Keratinocyte (primary cell): ENCODE measurements around the gene CTRB1. TPM values are rescaled to one million over a fixed set of nuclear protein-coding genes. Genes with fewer than 3 reads are reported as not detected.

Source experiments
- DNase-seq: peaks from one replicate; pipeline ENCODE4 v3.0.0-alpha.2; 2011; ENCODE audit warnings: low read depth, missing footprints, low spot score
- FAIRE-seq: peaks from 2 replicates; lab custom pipeline; 2011; peaks lifted over from hg19 to GRCh38; lab: Jason Lieb, UNC
- H2AFZ ChIP-seq: 2 replicates; pipeline ENCODE4 v1.6.0; 2012; ENCODE audit warnings: low read length, control low read depth, inconsistent platforms; ENCODE audit not compliant: control insufficient read depth
- H3K27ac ChIP-seq: 2 replicates; pipeline ENCODE4 v1.5.1; 2011; ENCODE audit warnings: low read length; ENCODE audit not compliant: control insufficient read depth, insufficient read depth
- H3K27me3 ChIP-seq: 3 replicates; pipeline ENCODE4 v1.6.0; 2011; ENCODE audit warnings: low read length; ENCODE audit not compliant: control insufficient read depth, insufficient read depth; ENCODE audit errors: extremely low read depth
- H3K36me3 ChIP-seq, 2 experiments: 2 replicates in 1 of 2; 3 replicates in 1 of 2; pipeline ENCODE4 v1.5.1; 2011; ENCODE audit warnings: low read length in 2 of 2, mild to moderate bottlenecking in 1 of 2; ENCODE audit not compliant: control insufficient read depth in 2 of 2, insufficient read depth in 2 of 2; ENCODE audit errors: extremely low read depth in 1 of 2
- H3K4me1 ChIP-seq: 3 replicates; pipeline ENCODE4 v1.5.1; 2011; ENCODE audit warnings: low read length; ENCODE audit not compliant: control insufficient read depth, insufficient read depth; ENCODE audit errors: extremely low read depth
- H3K4me2 ChIP-seq: 3 replicates; pipeline ENCODE4 v1.6.0; 2011; ENCODE audit warnings: low read depth, low read length; ENCODE audit not compliant: control insufficient read depth, insufficient read depth; ENCODE audit errors: extremely low read depth
- H3K4me3 ChIP-seq, 3 experiments: fragments of 200-600 bp in 1 of 3; sonication (generic) in 1 of 3; 2 replicates in 2 of 3; 3 replicates in 1 of 3; pipeline ENCODE4 v1.5.1; 2011 to 2016; ENCODE audit warnings: low read length in 3 of 3, mild to moderate bottlenecking in 3 of 3, control low read depth in 2 of 3, inconsistent platforms in 1 of 3, low read depth in 1 of 3, mixed read lengths in 1 of 3, mixed run types in 1 of 3, moderate library complexity in 1 of 3; ENCODE audit not compliant: control insufficient read depth in 2 of 3, insufficient read depth in 2 of 3; ENCODE audit errors: extremely low read depth in 1 of 3
- H3K79me2 ChIP-seq: 2 replicates; pipeline ENCODE4 v1.6.0; 2012; ENCODE audit warnings: low read length; ENCODE audit not compliant: control insufficient read depth, insufficient read depth
- H3K9ac ChIP-seq: 3 replicates; pipeline ENCODE4 v1.6.0; 2011; ENCODE audit warnings: low read length; ENCODE audit not compliant: control insufficient read depth, insufficient read depth; ENCODE audit errors: extremely low read depth
- H3K9me1 ChIP-seq: 3 replicates; pipeline ENCODE4 v1.6.0; 2011; ENCODE audit warnings: low read length; ENCODE audit not compliant: control insufficient read depth, insufficient read depth; ENCODE audit errors: extremely low read depth
- H3K9me3 ChIP-seq: 2 replicates; pipeline ENCODE4 v1.5.1; 2012; ENCODE audit warnings: low read depth, low read length; ENCODE audit not compliant: control insufficient read depth
- H4K20me1 ChIP-seq: 3 replicates; pipeline ENCODE4 v1.6.0; 2011; ENCODE audit warnings: low read length; ENCODE audit not compliant: control insufficient read depth, insufficient read depth; ENCODE audit errors: extremely low read depth
- EZH2 ChIP-seq: IDR thresholded peaks from one replicate; pipeline ENCODE4 v1.6.1; 2012; ENCODE audit warnings: inconsistent platforms, mild to moderate bottlenecking, low read length, moderate library complexity
- dilution Hi-C: fragments of 300-500 bp; cut with MboI; formaldehyde crosslinking; loops from one replicate; pipeline ENCODE4 v1.7.0; 2020; ENCODE audit warnings: low sequenced_read_pairs; ENCODE audit not compliant: extremely low pct_ligation_motif_present
- polyA plus RNA-seq, 5 experiments: library from polyadenylated mRNA; depleted of rRNA in 3 of 5; stranded (reverse) in 3 of 5; stranded (forward) in 1 of 5; unstranded in 1 of 5; fragments of >200 nt; gene quantifications; 1 replicate in 1 of 5; 2 replicates in 3 of 5; 3 replicates in 1 of 5; pipeline versions ENCODE4 v1.2.1 to v1.2.3, GENCODE V29; 2011 to 2012; ENCODE audit warnings: missing spikeins in 2 of 5, low read depth in 1 of 5, low replicate concordance in 1 of 5
- TF ChIP-seq, protein P1 (sequence below), 3 experiments: IDR thresholded peaks in 1 of 3; conservative IDR thresholded peaks in 1 of 3; optimal IDR thresholded peaks in 1 of 3; 2 replicates in 2 of 3; 3 replicates in 1 of 3; pipeline versions ENCODE3 to v1.5.1; 2011; ENCODE audit warnings: low read length in 3 of 3, mild to moderate bottlenecking in 3 of 3, moderate library complexity in 2 of 3, control low read depth in 1 of 3, inconsistent platforms in 1 of 3; ENCODE audit not compliant: insufficient read depth in 2 of 3; ENCODE audit errors: extremely low read depth in 1 of 3

The CTRB1 gene
- polyA plus RNA-seq, 1 donor (not counting 4 experiments of a cell fraction or from before 2014, with no cell fraction given): not detected

DNA sequence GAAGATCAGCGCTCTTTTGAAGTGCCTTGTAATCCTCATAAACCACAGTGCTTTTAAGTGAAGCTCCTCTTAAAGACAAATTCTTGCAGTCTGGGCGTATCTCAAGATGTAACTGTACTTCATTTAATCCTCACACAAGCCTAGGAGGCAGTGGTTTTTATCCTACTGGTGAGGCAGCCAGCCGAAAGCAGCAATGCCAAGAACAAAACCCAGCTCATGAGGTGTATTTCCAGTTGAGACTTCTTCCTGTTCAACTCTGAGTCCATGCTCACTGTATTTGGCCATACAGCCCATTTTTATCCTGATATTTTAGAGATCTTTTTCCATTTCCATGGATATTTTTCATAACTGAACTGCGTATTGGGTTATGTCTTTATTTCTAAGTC lies 25.5 kb upstream of the CTRB1 start:
- H3K4me2 ChIP-seq: no peak overlapping the region
- no peak for FAIRE-seq

DNA sequence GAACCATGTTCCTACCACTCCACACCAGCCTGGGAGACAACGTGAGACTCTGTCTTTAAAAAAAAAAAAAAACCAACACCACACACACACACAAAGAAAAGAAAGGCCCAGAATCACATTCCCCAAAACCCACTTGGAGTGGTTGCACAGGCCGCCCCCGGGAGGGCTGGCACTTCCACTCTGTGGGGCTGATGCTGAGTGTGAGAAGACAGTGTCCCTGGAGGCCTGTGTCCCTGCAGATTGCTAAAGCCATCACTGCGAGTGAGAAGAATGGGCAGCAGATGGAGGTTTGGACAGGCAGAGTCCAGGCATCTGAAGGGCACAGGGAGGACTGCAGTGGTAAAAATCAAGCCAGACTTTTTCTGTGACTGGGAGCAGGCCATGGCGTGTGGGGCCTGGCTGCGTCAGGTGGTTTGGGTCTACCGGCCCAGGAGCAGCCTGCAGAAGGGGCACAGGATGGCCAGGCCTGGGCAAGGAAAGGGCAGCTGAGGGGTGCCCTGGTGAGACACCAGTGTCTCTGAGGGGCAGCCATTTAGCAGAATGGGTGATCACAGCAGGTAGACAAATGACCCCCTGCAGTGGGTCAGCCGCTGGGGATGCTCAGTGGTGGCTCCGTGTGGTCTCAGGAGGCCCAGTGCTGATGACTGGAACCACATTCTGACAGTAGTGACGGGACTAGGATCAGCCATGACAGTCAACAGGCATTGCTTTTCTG lies 24.9 kb upstream of the CTRB1 start:
- H3K4me2 ChIP-seq: no peak overlapping the region
- FAIRE-seq (no peak), DNase-seq (no peak)
- no peaks in the 10 kb centered on the region for H3K79me2 ChIP-seq
- no peak overlapping the region for H3K4me3 ChIP-seq
- no peaks in the 10 kb centered on the region for H3K4me1 ChIP-seq
- dilution Hi-C loops: no loop called here
- H4K20me1 ChIP-seq: no peaks in the 10 kb centered on the region
- no peak overlapping the region for H2AFZ ChIP-seq
- no peaks in the 10 kb centered on the region for H3K36me3 ChIP-seq
- no peak for TF ChIP-seq EZH2
- TF ChIP-seq, protein P1, sequence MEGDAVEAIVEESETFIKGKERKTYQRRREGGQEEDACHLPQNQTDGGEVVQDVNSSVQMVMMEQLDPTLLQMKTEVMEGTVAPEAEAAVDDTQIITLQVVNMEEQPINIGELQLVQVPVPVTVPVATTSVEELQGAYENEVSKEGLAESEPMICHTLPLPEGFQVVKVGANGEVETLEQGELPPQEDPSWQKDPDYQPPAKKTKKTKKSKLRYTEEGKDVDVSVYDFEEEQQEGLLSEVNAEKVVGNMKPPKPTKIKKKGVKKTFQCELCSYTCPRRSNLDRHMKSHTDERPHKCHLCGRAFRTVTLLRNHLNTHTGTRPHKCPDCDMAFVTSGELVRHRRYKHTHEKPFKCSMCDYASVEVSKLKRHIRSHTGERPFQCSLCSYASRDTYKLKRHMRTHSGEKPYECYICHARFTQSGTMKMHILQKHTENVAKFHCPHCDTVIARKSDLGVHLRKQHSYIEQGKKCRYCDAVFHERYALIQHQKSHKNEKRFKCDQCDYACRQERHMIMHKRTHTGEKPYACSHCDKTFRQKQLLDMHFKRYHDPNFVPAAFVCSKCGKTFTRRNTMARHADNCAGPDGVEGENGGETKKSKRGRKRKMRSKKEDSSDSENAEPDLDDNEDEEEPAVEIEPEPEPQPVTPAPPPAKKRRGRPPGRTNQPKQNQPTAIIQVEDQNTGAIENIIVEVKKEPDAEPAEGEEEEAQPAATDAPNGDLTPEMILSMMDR (optimal IDR thresholded peaks at IDR 0.05 in 1 of 3, IDR thresholded peaks at IDR 0.05 in 1 of 3, conservative IDR thresholded peaks at IDR 0.05 in 1 of 3; ENCODE audit: extremely low read depth in 1 of 3, insufficient read depth in 2 of 3, low read length in 3 of 3): no peak
- no peaks in the 10 kb centered on the region for H3K9me3 ChIP-seq
- H3K9ac ChIP-seq: no peak overlapping the region
- no peak overlapping the region for H3K27ac ChIP-seq
- H3K27me3 ChIP-seq: peaks cover 16% of the 10 kb centered on the region
- no peaks in the 10 kb centered on the region for H3K9me1 ChIP-seq

More for the DNA sequence above, 25.5 kb upstream of the CTRB1 start:
- Histone ChIP-seq H3K9me1 (no peaks in the 10 kb centered on the region), H3K4me3 (no peak overlapping the region), H3K79me2 (no peaks in the 10 kb centered on the region), H3K9ac (no peak overlapping the region), H3K4me1 (no peaks in the 10 kb centered on the region), H3K27me3 (peaks cover 16% of the 10 kb centered on the region), H2AFZ (no peak overlapping the region), H3K27ac (no peak overlapping the region), H3K36me3 (no peaks in the 10 kb centered on the region), H4K20me1 (no peaks in the 10 kb centered on the region), H3K9me3 (no peaks in the 10 kb centered on the region)
- no peak for DNase-seq
- dilution Hi-C loops: no loop called here
- no peak for TF ChIP-seq EZH2
